Stimulated activated CD8-positive, alpha-beta memory T cell treated with anti-CD3 and anti-CD28 coated beads, Interleukin-15, amount 100 ng/mL, for 1 hour (primary cell): ENCODE results near the gene TRIM24.

Experiments used
- DNase-seq: peaks from one replicate; pipeline ENCODE4 v3.0.0-alpha.2; 2020; ENCODE audit warnings: low read depth

TRIM24 gene

GRCh38 chr7:138538997-138539644, 79.1 kb downstream of the TRIM24 start:
- DNase-seq: no peak

GRCh38 chr7:138542183-138542582, 82.1 kb downstream of the TRIM24 start:
- DNase-seq: no peak

GRCh38 chr7:138543739-138544138, 83.7 kb downstream of the TRIM24 start:
- DNase-seq: no peak

GRCh38 chr7:138545123-138545522, 85.1 kb downstream of the TRIM24 start:
- no peak for DNase-seq

- no peak for DNase-seq
Measured at GRCh38 chr7:138546064-138546619, 86.1 kb downstream of the TRIM24 start.

- DNase-seq: no peak
Measured at GRCh38 chr7:138546829-138547228, 86.8 kb downstream of the TRIM24 start.

- no peak for DNase-seq
Measured at GRCh38 chr7:138549082-138549481, 89.0 kb downstream of the TRIM24 start.

GRCh38 chr7:138550337-138550736, 90.3 kb downstream of the TRIM24 start:
- DNase-seq: no peak

GRCh38 chr7:138551102-138551501, 91.0 kb downstream of the TRIM24 start:
- no peak for DNase-seq

- DNase-seq: no peak
Measured at GRCh38 chr7:138553805-138554204, 93.7 kb downstream of the TRIM24 start.

- no peak for DNase-seq
Measured at GRCh38 chr7:138554674-138555073, 94.6 kb downstream of the TRIM24 start.

GRCh38 chr7:138555684-138556083, 95.6 kb downstream of the TRIM24 start:
- DNase-seq: no peak

GRCh38 chr7:138556771-138557484, 96.9 kb downstream of the TRIM24 start:
- DNase-seq: no peak

GRCh38 chr7:138559448-138559847, 99.4 kb downstream of the TRIM24 start:
- no peak for DNase-seq

GRCh38 chr7:138563808-138564207, 103.7 kb downstream of the TRIM24 start:
- no peak for DNase-seq

GRCh38 chr7:138564365-138564764, 104.3 kb downstream of the TRIM24 start:
- DNase-seq: no peak

GRCh38 chr7:138565071-138565450, 105.0 kb downstream of the TRIM24 start:
- no peak for DNase-seq

GRCh38 chr7:138565451-138566114, 105.5 kb downstream of the TRIM24 start:
- no peak for DNase-seq

- no peak for DNase-seq
Measured at GRCh38 chr7:138568655-138569054, 108.6 kb downstream of the TRIM24 start.

- no peak for DNase-seq
Measured at GRCh38 chr7:138569418-138569817, 109.4 kb downstream of the TRIM24 start.

- no peak for DNase-seq
Measured at GRCh38 chr7:138570715-138571114, 110.7 kb downstream of the TRIM24 start.

- no peak for DNase-seq
Measured at GRCh38 chr7:138573741-138574140, 113.7 kb downstream of the TRIM24 start.

- DNase-seq: no peak
Measured at GRCh38 chr7:138575897-138576428, 115.9 kb downstream of the TRIM24 start.
